ENCODE measurements around the gene USP48. TPM values are rescaled to one million over a fixed set of nuclear protein-coding genes. Genes with fewer than 3 reads are reported as not detected.

USP48 gene
- total RNA-seq, 4 donors from 2014 or later: 23.1 to 92.5 (median 64.4) TPM

DNA sequence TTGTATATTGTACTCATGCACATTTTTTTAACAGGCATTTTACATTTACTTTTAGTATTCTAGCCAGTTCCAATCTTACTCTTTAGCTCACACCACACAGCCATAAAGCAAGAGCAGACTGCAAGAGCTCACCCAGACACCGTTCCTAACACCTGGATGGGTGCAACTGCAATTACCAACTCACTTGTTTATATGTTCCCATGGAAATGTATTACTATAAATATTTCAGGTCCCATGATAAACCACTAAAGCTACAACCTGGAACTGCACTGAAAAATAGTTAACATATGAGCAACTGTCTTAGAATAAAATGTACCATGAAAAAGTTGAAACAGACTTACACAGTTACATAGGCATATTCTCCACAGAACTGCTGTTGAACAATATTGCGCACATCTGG is 30.8 kb downstream of the USP48 start:
- DNase-seq: no peak
- no peak overlapping the region for H3K4me3 ChIP-seq
- no peaks in the 10 kb centered on the region for H3K27me3 ChIP-seq
- TF ChIP-seq, protein P1, sequence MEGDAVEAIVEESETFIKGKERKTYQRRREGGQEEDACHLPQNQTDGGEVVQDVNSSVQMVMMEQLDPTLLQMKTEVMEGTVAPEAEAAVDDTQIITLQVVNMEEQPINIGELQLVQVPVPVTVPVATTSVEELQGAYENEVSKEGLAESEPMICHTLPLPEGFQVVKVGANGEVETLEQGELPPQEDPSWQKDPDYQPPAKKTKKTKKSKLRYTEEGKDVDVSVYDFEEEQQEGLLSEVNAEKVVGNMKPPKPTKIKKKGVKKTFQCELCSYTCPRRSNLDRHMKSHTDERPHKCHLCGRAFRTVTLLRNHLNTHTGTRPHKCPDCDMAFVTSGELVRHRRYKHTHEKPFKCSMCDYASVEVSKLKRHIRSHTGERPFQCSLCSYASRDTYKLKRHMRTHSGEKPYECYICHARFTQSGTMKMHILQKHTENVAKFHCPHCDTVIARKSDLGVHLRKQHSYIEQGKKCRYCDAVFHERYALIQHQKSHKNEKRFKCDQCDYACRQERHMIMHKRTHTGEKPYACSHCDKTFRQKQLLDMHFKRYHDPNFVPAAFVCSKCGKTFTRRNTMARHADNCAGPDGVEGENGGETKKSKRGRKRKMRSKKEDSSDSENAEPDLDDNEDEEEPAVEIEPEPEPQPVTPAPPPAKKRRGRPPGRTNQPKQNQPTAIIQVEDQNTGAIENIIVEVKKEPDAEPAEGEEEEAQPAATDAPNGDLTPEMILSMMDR (IDR thresholded peaks at IDR 0.05): no peak
- TF ChIP-seq POLR2A (IDR thresholded peaks at IDR 0.05): no peak
- no peaks in the 10 kb centered on the region for H3K36me3 ChIP-seq
- no peaks in the 10 kb centered on the region for H3K9me3 ChIP-seq
- no peak overlapping the region for H3K27ac ChIP-seq
- intact Hi-C loops (cut with DNase I; ENCODE audit: low total_unique reads): no loop called here
- no peaks in the 10 kb centered on the region for H3K4me1 ChIP-seq

DNA sequence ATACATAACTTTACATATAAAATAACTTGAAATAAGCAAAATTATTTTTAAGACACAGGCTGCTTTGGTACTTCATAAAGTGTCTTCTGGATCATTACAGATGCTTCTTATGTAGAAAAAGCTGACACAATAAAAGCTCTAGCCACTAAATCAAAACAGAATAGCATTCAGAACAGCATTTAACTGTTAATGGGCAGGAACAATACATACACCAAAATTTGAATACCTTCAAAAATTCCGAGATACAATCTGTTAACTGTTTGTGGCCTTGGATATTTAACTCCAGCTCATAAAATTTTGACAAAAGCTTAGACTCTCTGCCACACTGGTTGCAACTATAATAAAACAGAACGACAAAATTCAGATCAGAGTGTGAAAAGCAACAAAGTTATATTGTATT is 31.7 kb downstream of the USP48 start:
- H3K4me3 ChIP-seq: no peak overlapping the region
- H3K4me1 ChIP-seq: no peaks in the 10 kb centered on the region
- intact Hi-C loops (cut with DNase I; ENCODE audit: low total_unique reads): no loop called here
- H3K36me3 ChIP-seq: no peaks in the 10 kb centered on the region
- TF ChIP-seq POLR2A (IDR thresholded peaks at IDR 0.05): no peak
- TF ChIP-seq, protein P1 (IDR thresholded peaks at IDR 0.05): no peak
- H3K27me3 ChIP-seq: no peaks in the 10 kb centered on the region
- H3K9me3 ChIP-seq: no peaks in the 10 kb centered on the region
- no peak overlapping the region for H3K27ac ChIP-seq
- no peak for DNase-seq

DNA sequence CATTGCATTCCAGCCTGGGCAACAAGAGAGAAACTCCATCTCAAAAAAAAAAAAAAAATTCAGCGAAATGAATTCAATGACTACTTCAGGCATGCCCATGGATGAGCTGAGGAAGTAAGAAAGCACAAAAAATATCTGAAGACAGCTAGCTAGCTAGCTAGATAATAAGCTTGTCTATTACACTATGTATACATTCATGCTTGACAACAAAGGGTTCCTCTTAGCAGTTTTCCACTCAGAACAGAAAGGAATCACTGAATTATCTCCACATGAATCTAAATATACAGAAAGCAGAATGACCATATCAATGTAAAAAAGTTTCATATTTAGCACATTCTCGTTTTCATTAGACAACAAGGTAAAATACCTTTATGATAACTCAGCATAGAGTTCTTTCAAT is 32.1 kb downstream of the USP48 start:
- H3K9me3 ChIP-seq: no peaks in the 10 kb centered on the region
- no peaks in the 10 kb centered on the region for H3K4me1 ChIP-seq
- no peak for DNase-seq
- H3K27ac ChIP-seq: no peak overlapping the region
- H3K36me3 ChIP-seq: no peaks in the 10 kb centered on the region
- intact Hi-C loops (cut with DNase I; ENCODE audit: low total_unique reads): no loop called here
- H3K27me3 ChIP-seq: no peaks in the 10 kb centered on the region
- H3K4me3 ChIP-seq: no peak overlapping the region
- no peak for TF ChIP-seq POLR2A (IDR thresholded peaks at IDR 0.05)

DNA sequence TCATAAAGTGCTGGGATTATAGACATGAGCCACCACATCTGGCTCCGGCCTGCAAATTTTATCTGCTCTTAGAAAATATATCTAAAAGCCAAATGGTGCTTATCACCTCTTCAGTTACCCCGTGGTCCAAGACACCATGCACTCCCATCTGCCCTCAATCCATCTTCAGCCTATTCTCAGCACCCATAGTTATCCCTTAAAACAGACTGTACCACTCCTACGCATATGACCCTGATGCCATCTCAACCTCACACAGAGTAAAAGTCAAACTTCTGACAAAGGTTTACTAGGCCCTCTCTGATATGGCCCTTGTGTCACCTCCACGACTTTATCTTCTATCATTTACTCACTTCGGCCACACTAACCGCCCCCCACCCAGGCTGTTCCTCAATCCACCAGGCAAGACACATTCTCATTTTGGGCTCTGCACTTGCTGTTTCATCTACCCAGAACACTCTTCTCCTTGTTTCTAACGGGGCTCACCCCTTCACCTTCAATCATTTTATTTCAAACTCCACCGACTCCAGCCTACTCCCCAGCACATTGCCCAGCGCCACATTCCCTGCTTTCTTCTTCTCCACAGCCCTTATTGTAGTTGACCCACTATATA is 33.0 kb downstream of the USP48 start:
- no peak for TF ChIP-seq POLR2A (IDR thresholded peaks at IDR 0.05)
- TF ChIP-seq, protein P1 (IDR thresholded peaks at IDR 0.05): no peak
- no peaks in the 10 kb centered on the region for H3K27me3 ChIP-seq
- no peak for DNase-seq
- intact Hi-C loops (cut with DNase I; ENCODE audit: low total_unique reads): no loop called here
- H3K9me3 ChIP-seq: no peaks in the 10 kb centered on the region
- H3K27ac ChIP-seq: no peak overlapping the region
- H3K4me3 ChIP-seq: no peak overlapping the region
- no peaks in the 10 kb centered on the region for H3K4me1 ChIP-seq
- H3K36me3 ChIP-seq: no peaks in the 10 kb centered on the region

DNA sequence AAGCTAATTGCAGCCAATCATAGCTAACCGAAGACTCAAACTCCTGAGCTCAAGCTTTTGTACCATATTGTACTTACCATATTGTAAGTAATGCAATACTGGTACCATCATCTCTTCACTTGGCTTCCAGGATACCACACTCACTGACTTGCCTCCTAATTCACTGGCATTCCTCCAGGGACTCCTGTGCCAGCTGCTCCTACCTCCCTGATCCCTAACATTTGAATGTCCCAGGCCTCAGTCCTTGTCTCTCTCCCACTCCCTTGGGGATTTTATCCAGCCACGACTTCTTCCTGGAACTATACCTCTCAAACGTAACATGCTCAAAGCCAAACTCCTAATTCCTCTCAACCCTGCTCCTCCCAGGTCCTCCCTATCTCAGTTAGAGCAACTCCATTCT is 33.8 kb downstream of the USP48 start:
- intact Hi-C loops (cut with DNase I; ENCODE audit: low total_unique reads): no loop called here
- no peak overlapping the region for H3K27ac ChIP-seq
- H3K4me1 ChIP-seq: no peaks in the 10 kb centered on the region
- no peaks in the 10 kb centered on the region for H3K27me3 ChIP-seq
- no peaks in the 10 kb centered on the region for H3K9me3 ChIP-seq
- TF ChIP-seq, protein P1 (IDR thresholded peaks at IDR 0.05): no peak
- TF ChIP-seq POLR2A (IDR thresholded peaks at IDR 0.05): no peak
- no peak for DNase-seq
- H3K36me3 ChIP-seq: no peaks in the 10 kb centered on the region
- no peak overlapping the region for H3K4me3 ChIP-seq

DNA sequence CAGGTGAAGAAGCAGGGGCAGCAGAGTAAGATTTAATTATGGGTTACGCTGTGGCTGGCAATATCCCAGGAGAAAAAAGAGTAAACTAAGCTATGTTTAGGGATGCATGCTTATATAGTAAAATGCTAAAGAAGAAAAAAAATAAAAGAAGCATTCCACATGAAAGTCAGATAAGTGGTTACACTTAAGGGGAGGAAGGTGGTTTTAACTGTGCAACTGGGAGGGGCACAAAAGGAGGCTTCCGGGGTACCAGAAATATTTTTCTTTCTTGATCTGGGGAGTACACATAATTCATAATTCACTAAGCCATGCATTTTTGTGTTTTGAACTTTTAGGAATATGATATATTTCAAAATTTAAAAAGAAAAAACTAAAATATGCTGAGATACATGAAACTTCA is 39.5 kb downstream of the USP48 start:
- TF ChIP-seq, protein P1 (IDR thresholded peaks at IDR 0.05): no peak
- no peak for TF ChIP-seq POLR2A (IDR thresholded peaks at IDR 0.05)
- no peaks in the 10 kb centered on the region for H3K4me1 ChIP-seq
- no peak overlapping the region for H3K4me3 ChIP-seq
- no peaks in the 10 kb centered on the region for H3K27me3 ChIP-seq
- H3K27ac ChIP-seq: no peak overlapping the region
- no peak for DNase-seq
- intact Hi-C loops (cut with DNase I; ENCODE audit: low total_unique reads): no loop called here
- no peaks in the 10 kb centered on the region for H3K36me3 ChIP-seq
- H3K9me3 ChIP-seq: no peaks in the 10 kb centered on the region
